Left ventricle myocardium inferior (tissue), 1 donor: Measurements from ENCODE around the gene ZNF90. TPM values are rescaled to one million over a fixed set of nuclear protein-coding genes. Genes with fewer than 3 reads are reported as not detected.
"Not testable (repeated sequence)": the region's sequence is repeated elsewhere in the genome, so short reads cannot be mapped to it uniquely, and the experiment has no call there.

Experiments
- DNase-seq: peaks from one replicate; pipeline ENCODE4 v3.0.0-alpha.2; 2020
- H3K27ac ChIP-seq: fragments of 200-600 bp; replicated peaks from 2 replicates; pipeline ENCODE4 v1.8.0; 2021
- H3K27me3 ChIP-seq: fragments of 200-600 bp; 2 replicates; pipeline ENCODE4 v1.8.0; 2021; ENCODE audit warnings: low read depth
- H3K36me3 ChIP-seq: fragments of 200-600 bp; 2 replicates; pipeline ENCODE4 v1.8.0; 2021
- H3K4me1 ChIP-seq: fragments of 200-600 bp; 2 replicates; pipeline ENCODE4 v1.8.0; 2021
- H3K4me3 ChIP-seq: fragments of 200-600 bp; 2 replicates; pipeline ENCODE4 v1.8.0; 2021; ENCODE audit warnings: mild to moderate bottlenecking, moderate library complexity
- H3K9me3 ChIP-seq: fragments of 200-600 bp; replicated peaks from 2 replicates; pipeline ENCODE4 v1.8.0; 2021
- intact Hi-C: fragments of 100-400 bp; cut with micrococcal nuclease; formaldehyde crosslinking; loops from one replicate; pipeline ENCODE4 v1.11.0; 2022
- total RNA-seq: library from RNA; stranded (reverse); fragmentation: NEBNext Ultra II Directional; extraction: Animal tissue kit (Norgen Biotek cat#: 25700); gene quantifications from one replicate; pipeline ENCODE4 v1.2.1, GENCODE V29; 2021
- TF ChIP-seq, protein P1 (sequence below): fragments of 200-600 bp; IDR thresholded peaks from 2 replicates; pipeline ENCODE4 v1.8.0; 2021; ENCODE audit warnings: antibody characterized with exemption, mild to moderate bottlenecking, borderline replicate concordance
- donor health status: DM: no; HTN: yes; CAD: no; lungs with severe emphysema.

Gene ZNF90
- total RNA-seq, 1 donor from 2014 or later = 0.66 TPM

DNA sequence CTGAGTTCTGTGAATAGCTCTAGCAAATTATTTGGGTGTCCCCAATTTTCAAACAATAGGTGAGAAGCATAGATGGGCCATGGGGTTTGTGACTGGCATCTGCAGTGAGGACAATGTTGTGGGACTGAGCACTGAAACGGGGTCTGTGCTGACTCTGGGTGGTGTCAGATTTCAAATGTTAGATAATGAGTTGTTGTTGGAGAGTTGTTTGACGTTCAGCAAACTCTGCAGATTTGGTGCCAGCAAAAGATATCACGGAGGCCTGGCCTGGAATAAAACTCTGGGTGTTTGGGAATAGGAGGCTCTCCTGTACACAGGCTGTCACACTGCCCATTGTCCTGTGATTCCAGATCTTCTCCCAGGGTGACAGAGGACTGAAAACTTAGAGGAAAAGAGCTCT is 2.9 kb downstream of the ZNF90 start:
- H3K36me3 ChIP-seq = no peaks in the 10 kb centered on the region
- no peak for DNase-seq
- H3K9me3 ChIP-seq = no peaks in the 10 kb centered on the region
- TF ChIP-seq, protein P1, sequence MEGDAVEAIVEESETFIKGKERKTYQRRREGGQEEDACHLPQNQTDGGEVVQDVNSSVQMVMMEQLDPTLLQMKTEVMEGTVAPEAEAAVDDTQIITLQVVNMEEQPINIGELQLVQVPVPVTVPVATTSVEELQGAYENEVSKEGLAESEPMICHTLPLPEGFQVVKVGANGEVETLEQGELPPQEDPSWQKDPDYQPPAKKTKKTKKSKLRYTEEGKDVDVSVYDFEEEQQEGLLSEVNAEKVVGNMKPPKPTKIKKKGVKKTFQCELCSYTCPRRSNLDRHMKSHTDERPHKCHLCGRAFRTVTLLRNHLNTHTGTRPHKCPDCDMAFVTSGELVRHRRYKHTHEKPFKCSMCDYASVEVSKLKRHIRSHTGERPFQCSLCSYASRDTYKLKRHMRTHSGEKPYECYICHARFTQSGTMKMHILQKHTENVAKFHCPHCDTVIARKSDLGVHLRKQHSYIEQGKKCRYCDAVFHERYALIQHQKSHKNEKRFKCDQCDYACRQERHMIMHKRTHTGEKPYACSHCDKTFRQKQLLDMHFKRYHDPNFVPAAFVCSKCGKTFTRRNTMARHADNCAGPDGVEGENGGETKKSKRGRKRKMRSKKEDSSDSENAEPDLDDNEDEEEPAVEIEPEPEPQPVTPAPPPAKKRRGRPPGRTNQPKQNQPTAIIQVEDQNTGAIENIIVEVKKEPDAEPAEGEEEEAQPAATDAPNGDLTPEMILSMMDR = no peak
- H3K27ac ChIP-seq = no peak overlapping the region
- no peak overlapping the region for H3K4me3 ChIP-seq
- intact Hi-C loops = no loop called here
- peaks cover 18% of the 10 kb centered on the region for H3K4me1 ChIP-seq
- H3K27me3 ChIP-seq = no peaks in the 10 kb centered on the region

DNA sequence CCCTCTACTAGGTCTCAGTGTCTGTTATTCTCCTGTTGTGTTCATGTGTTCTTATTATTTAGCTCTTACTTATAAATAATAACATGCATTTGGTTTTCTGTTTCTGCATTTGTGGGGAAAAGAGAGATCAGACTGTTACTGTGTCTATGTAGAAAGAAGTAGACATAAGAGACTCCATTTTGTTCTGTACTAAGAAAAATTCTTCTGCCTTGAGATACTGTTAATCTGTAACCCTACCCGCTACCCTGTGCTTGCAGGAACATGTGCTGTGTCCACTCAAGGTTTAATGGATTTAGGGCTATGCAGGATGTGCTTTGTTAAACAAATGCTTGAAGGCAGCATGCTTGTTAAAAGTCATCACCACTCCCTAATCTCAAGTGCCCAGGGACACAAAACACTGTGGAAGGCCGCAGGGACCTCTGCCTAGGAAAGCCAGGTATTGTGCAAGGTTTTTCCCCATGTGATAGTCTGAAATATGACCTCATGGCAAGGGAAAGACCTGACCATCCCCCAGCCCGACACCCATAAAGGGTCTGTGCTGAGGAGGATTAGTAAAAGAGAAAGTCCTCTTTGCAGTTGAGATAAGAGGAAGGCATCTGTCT is 4.5 kb downstream of the ZNF90 start:
- intact Hi-C loops, H3K27me3 ChIP-seq, H3K36me3 ChIP-seq, H3K9me3 ChIP-seq, H3K27ac ChIP-seq, DNase-seq, H3K4me3 ChIP-seq: not testable (repeated sequence)
- peaks cover 18% of the 10 kb centered on the region for H3K4me1 ChIP-seq

DNA sequence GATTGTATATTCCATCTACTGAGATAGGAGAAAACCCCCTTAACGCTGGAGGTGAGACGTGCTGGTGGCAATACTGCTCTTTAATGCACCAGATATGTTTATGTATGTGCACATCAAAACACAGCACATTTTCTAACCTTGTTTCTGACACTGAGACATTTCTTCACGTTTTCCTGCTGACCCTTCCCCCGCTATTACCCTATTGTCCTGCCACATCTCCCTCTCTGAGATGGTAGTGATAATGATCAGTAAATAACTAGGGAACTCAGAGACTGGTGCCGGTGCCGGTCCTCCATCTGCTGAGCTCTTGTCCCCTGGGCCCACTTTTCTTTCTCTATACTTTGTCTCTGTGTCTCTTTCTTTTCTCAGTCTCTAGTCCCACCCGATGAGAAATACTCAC is 5.1 kb downstream of the ZNF90 start:
- H3K27me3 ChIP-seq, H3K9me3 ChIP-seq, DNase-seq, intact Hi-C loops, H3K27ac ChIP-seq, H3K4me3 ChIP-seq, H3K36me3 ChIP-seq: not testable (repeated sequence)
- H3K4me1 ChIP-seq = peaks cover 17% of the 10 kb centered on the region

DNA sequence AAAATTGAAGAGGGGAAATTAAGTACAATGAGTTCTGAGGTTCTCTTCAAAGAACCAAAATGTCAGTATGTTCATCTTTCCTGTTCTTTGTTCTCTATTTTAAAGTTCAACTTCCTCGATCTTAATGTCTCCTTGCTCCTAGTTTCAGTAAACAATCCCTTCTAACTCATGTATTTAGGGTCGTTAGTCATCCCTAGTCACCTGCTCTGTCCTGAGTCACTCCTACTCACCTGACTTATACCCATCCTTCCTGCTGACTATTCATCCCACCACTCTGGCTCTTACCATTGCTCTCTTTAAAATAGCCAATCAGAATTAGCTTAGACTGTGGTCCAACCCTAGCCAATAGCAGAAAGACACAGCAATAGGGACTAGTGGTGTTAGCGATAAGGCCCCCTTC is 24.3 kb downstream of the ZNF90 start:
- Histone ChIP-seq H3K36me3 (peaks cover 44% of the 10 kb centered on the region), H3K4me3 (no peak overlapping the region), H3K4me1 (no peaks in the 10 kb centered on the region), H3K27ac (no peak overlapping the region), H3K9me3 (peaks cover 91% of the 10 kb centered on the region), H3K27me3 (no peaks in the 10 kb centered on the region)
- no peak for DNase-seq
- intact Hi-C loops = no loop called here
- TF ChIP-seq, protein P1 = no peak

DNA sequence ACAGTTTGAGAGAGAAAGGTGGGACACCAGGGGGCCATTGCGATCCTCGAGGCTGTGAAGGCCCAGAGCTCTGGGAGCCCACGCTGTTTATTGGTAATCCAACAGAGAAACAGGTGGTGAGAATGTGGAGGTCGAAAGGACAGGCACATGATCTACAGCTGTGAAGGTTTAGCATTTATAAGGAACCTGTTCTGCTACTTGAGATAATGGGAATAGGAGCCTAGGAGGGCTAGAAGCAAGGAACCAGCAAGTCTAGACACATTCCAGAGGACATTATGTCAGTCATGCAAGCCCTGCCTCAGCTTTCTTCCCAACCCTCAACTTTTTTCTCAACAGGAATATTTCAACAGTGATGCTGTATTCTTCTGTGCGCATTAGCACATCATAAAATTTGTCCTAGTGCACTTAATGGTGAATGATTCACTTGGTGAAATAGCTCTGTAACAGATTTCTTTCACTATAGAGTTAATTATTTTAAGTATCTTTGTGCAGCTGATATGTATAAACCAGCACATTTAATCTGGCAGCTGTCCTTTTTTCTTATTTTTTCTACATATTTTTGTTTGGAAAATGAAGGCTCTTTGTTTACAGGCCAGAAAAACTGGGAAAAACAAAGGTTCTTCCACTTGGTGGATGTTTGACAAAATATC is 25.4 kb downstream of the ZNF90 start:
- intact Hi-C loops = no loop called here
- TF ChIP-seq, protein P1 = no peak

DNA sequence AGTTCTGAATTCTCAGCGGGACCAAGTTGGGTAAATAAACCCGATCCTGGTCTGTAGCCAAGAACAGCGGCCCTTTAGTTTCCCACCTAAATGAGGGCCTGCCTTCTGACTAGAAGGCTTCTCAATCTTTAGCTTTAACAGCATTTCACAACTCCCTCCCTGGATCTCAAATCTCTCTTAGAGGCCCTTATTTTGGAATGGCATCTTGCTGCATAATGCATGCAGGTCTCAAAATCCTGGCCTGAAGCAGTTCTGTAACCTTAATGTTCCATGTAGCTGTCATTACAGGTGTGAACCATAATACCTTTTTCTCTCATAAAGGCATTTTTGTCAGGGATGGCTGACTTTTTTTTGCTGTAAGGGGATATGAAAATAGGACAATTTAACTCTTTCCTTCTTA is 29.5 kb downstream of the ZNF90 start:
- Histone ChIP-seq H3K9me3 (peaks cover 96% of the 10 kb centered on the region), H3K36me3 (peaks cover 66% of the 10 kb centered on the region), H3K27ac (no peak overlapping the region), H3K4me1 (no peaks in the 10 kb centered on the region), H3K27me3 (no peaks in the 10 kb centered on the region), H3K4me3 (no peak overlapping the region)
- TF ChIP-seq, protein P1 = no peak
- DNase-seq = no peak
- intact Hi-C loops = no loop called here

More for the DNA sequence above, 25.4 kb downstream of the ZNF90 start:
- no peak for DNase-seq
- no peak overlapping the region for H3K27ac ChIP-seq
- H3K4me1 ChIP-seq = no peaks in the 10 kb centered on the region
- H3K27me3 ChIP-seq = no peaks in the 10 kb centered on the region
- no peak overlapping the region for H3K4me3 ChIP-seq
- H3K9me3 ChIP-seq = peaks cover 94% of the 10 kb centered on the region
- H3K36me3 ChIP-seq = peaks cover 55% of the 10 kb centered on the region

DNA sequence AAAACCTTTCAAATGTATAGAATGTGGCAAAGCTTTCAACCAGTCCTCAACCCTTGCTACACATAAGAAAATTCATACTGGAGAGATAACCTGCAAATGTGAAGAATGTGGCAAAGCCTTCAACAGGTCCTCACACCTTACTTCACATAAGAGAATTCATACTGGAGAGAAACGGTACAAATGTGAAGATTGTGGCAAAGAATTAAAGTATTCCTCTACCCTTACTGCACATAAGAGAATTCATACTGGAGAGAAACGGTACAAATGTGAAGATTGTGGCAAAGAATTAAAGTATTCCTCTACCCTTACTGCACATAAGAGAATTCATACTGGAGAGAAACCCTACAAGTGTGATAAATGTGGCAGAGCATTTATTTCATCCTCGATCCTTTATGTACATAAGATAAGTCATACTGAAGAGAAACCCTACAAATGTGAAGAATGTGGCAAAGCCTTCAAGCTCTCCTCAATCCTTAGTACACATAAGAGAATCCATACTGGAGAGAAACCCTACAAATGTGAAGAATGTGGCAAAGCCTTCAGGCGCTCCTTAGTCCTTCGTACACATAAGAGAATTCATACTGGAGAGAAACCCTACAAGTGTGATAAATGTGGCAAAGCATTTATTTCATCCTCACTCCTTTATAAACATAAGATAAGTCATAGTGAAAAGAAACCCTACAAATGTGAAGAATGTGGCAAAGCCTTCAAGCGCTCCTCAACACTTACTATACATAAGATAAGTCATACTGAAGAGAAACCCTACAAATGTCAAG is 40.5 kb downstream of the ZNF90 start:
- intact Hi-C loops = not testable (repeated sequence)
- H3K9me3 ChIP-seq = peaks cover 100% of the 10 kb centered on the region

More for the DNA sequence above, 40.5 kb downstream of the ZNF90 start:
- not testable (repeated sequence) for DNase-seq, H3K27me3 ChIP-seq, H3K4me3 ChIP-seq, H3K4me1 ChIP-seq, H3K27ac ChIP-seq
- H3K36me3 ChIP-seq = peaks cover 88% of the 10 kb centered on the region
